Mesenchymal stem cell (in vitro differentiated cells and primary cell): ENCODE data around the gene COQ8A.

Experiments used
- DNase-seq: peaks from one replicate; pipeline ENCODE4 v3.0.0-alpha.2; 2013
- H2AFZ ChIP-seq: one replicate; pipeline ENCODE4 v1.6.1; 2013; ENCODE audit warnings: low read depth, mild to moderate bottlenecking, control low read depth, inconsistent platforms, low read length, moderate library complexity
- H2AK5ac ChIP-seq: 2 replicates; pipeline ENCODE4 v1.6.1; 2013; ENCODE audit warnings: low read length, moderate library complexity, mild to moderate bottlenecking, inconsistent platforms; ENCODE audit not compliant: severe bottlenecking
- H2BK120ac ChIP-seq: one replicate; pipeline ENCODE4 v1.6.1; 2013; ENCODE audit warnings: low read depth, mild to moderate bottlenecking, inconsistent platforms, low read length, moderate library complexity
- H2BK12ac ChIP-seq, 2 experiments: one replicate each; pipeline ENCODE4 v1.6.1; 2013; ENCODE audit warnings: inconsistent platforms in 2 of 2, low read length in 2 of 2, mild to moderate bottlenecking in 2 of 2, moderate library complexity in 2 of 2, control low read depth in 1 of 2
- H2BK15ac ChIP-seq: one replicate; pipeline ENCODE4 v1.6.1; 2013; ENCODE audit warnings: mild to moderate bottlenecking, low read depth, inconsistent platforms; ENCODE audit not compliant: poor library complexity, severe bottlenecking
- H2BK5ac ChIP-seq: 2 replicates; pipeline ENCODE4 v1.6.1; 2013; ENCODE audit warnings: low read depth, mild to moderate bottlenecking, low read length, control low read depth, inconsistent platforms; ENCODE audit not compliant: poor library complexity, severe bottlenecking
- H3K14ac ChIP-seq, 2 experiments: one replicate each; pipeline ENCODE4 v1.6.1; 2013; ENCODE audit warnings: inconsistent platforms in 2 of 2, low read length in 2 of 2, control low read depth in 1 of 2, mild to moderate bottlenecking in 1 of 2, moderate library complexity in 1 of 2
- H3K18ac ChIP-seq, 2 experiments: one replicate each; pipeline ENCODE4 v1.6.1; 2013; ENCODE audit warnings: inconsistent platforms in 2 of 2, low read length in 2 of 2, control low read depth in 1 of 2, low read depth in 1 of 2, mild to moderate bottlenecking in 1 of 2
- H3K23ac ChIP-seq, 2 experiments: one replicate each; pipeline ENCODE4 v1.6.1; 2013; ENCODE audit warnings: inconsistent platforms in 2 of 2, low read length in 2 of 2, mild to moderate bottlenecking in 2 of 2, moderate library complexity in 2 of 2, control low read depth in 1 of 2
- H3K27ac ChIP-seq: 2 replicates; pipeline ENCODE4 v1.5.1; 2013; ENCODE audit warnings: mild to moderate bottlenecking, moderate library complexity, low read length, control low read depth, inconsistent platforms; ENCODE audit not compliant: poor library complexity, severe bottlenecking
- H3K27me3 ChIP-seq, 2 experiments: 2 replicates each; pipeline versions ENCODE4 v1.6.1 to v1.7.0; 2013; ENCODE audit warnings: low read length in 2 of 2, mild to moderate bottlenecking in 2 of 2, moderate library complexity in 2 of 2, control low read depth in 1 of 2, inconsistent platforms in 1 of 2; ENCODE audit not compliant: control insufficient read depth in 1 of 2, insufficient read depth in 1 of 2
- H3K36me3 ChIP-seq, 2 experiments: 2 replicates each; pipeline versions ENCODE4 v1.6.1 to v1.7.0; 2013; ENCODE audit warnings: low read length in 2 of 2, control low read depth in 1 of 2, inconsistent platforms in 1 of 2, low read depth in 1 of 2, mild to moderate bottlenecking in 1 of 2; ENCODE audit not compliant: insufficient read depth in 2 of 2, control insufficient read depth in 1 of 2
- H3K4ac ChIP-seq, 2 experiments: one replicate each; pipeline ENCODE4 v1.6.1; 2013; ENCODE audit warnings: inconsistent platforms in 2 of 2, low read length in 2 of 2, mild to moderate bottlenecking in 2 of 2, moderate library complexity in 2 of 2, control low read depth in 1 of 2, low read depth in 1 of 2
- H3K4me1 ChIP-seq: 2 replicates; pipeline ENCODE4 v1.6.1; 2013; ENCODE audit warnings: low read depth, low read length, control low read depth; ENCODE audit not compliant: control insufficient read depth, insufficient read depth
- H3K4me2 ChIP-seq: 2 replicates; pipeline ENCODE4 v1.6.1; 2013; ENCODE audit warnings: low read length, mild to moderate bottlenecking, inconsistent platforms; ENCODE audit not compliant: poor library complexity, severe bottlenecking
- H3K4me3 ChIP-seq, 2 experiments: 2 replicates each; pipeline versions ENCODE4 v1.5.1 to v1.7.0; 2013; ENCODE audit warnings: low read length in 2 of 2, mild to moderate bottlenecking in 2 of 2, control low read depth in 1 of 2, low read depth in 1 of 2; ENCODE audit not compliant: insufficient read depth in 1 of 2
- H3K79me1 ChIP-seq: replicated peaks from 2 replicates; pipeline ENCODE4 v1.6.1; 2013; ENCODE audit warnings: mild to moderate bottlenecking, control low read depth, low read length, inconsistent platforms; ENCODE audit not compliant: poor library complexity, severe bottlenecking
- H3K9ac ChIP-seq: 2 replicates; pipeline ENCODE4 v1.7.0; 2013; ENCODE audit warnings: mild to moderate bottlenecking, low read length, moderate library complexity
- H3K9me3 ChIP-seq: 2 replicates; pipeline ENCODE4 v1.7.0; 2013; ENCODE audit warnings: mild to moderate bottlenecking, low read length; ENCODE audit not compliant: control insufficient read depth
- H4K8ac ChIP-seq: one replicate; pipeline ENCODE4 v1.6.1; 2013; ENCODE audit warnings: inconsistent platforms, mild to moderate bottlenecking, low read length, moderate library complexity
- H4K91ac ChIP-seq: one replicate; pipeline ENCODE4 v1.6.1; 2013; ENCODE audit warnings: mild to moderate bottlenecking, low read length, inconsistent platforms
- whole genome bisulfite sequencing: methylation state at CpG from one replicate; pipeline ENCODE4 v1.1.7; 2013; ENCODE audit warnings: mixed read lengths; 5-methylcytosine and 5-hydroxymethylcytosine counted together

COQ8A gene

GRCh38 chr1:226971765-226972164 is 31.7 kb downstream of the COQ8A start:
- peaks cover 13% of the 10 kb centered on the region for H3K9me3 ChIP-seq
- H2BK12ac ChIP-seq, result no peak overlapping the region
- H3K4me3 ChIP-seq, result no peak overlapping the region
- no peaks in the 10 kb centered on the region for H3K27me3 ChIP-seq
- H4K91ac ChIP-seq, result no peak overlapping the region
- no peak overlapping the region for H3K4ac ChIP-seq
- WGBS, result 92% methylated on average over 1 of the region's 1 CpG
- H4K8ac ChIP-seq, result no peak overlapping the region
- no peak overlapping the region for H2BK15ac ChIP-seq
- no peak overlapping the region for H3K18ac ChIP-seq
- H3K36me3 ChIP-seq, result peaks cover 0 to 11% of the 10 kb centered on the region in 2 experiments
- no peak overlapping the region for H2BK120ac ChIP-seq
- no peak overlapping the region for H3K9ac ChIP-seq
- H2BK5ac ChIP-seq, result no peak overlapping the region
- peaks cover 15% of the 10 kb centered on the region for H3K4me1 ChIP-seq
- H2AK5ac ChIP-seq, result no peak overlapping the region
- peaks cover 4% of the 10 kb centered on the region for H3K79me1 ChIP-seq
- H3K14ac ChIP-seq, result no peak overlapping the region
- no peak overlapping the region for H3K27ac ChIP-seq
- no peak overlapping the region for H2AFZ ChIP-seq
- no peak overlapping the region for H3K23ac ChIP-seq
- no peak for DNase-seq
- no peak overlapping the region for H3K4me2 ChIP-seq

GRCh38 chr1:226972931-226973330 is 32.8 kb downstream of the COQ8A start:
- Histone ChIP-seq H3K18ac (no peak overlapping the region), H3K4me1 (peaks cover 15% of the 10 kb centered on the region)

GRCh38 chr1:226973371-226973897 is 33.3 kb downstream of the COQ8A start:
- no peak overlapping the region for H2BK12ac ChIP-seq
- no peak overlapping the region for H3K4me3 ChIP-seq
- no peak overlapping the region for H2BK15ac ChIP-seq
- H2AK5ac ChIP-seq, result no peak overlapping the region
- peak overlapping the region; percentile 23 for H4K8ac ChIP-seq
- peaks cover 11% of the 10 kb centered on the region for H3K9me3 ChIP-seq
- H3K4me2 ChIP-seq, result no peak overlapping the region
- no peak overlapping the region for H3K14ac ChIP-seq
- no peak overlapping the region for H2BK120ac ChIP-seq
- H2BK5ac ChIP-seq, result no peak overlapping the region
- 73% methylated on average over 5 of the region's 5 CpGs for WGBS
- no peak overlapping the region for H2AFZ ChIP-seq
- peak overlapping the region; percentile 59 for H3K9ac ChIP-seq
- no peak for DNase-seq
- H3K18ac ChIP-seq, result peak overlapping the region; percentile 6 to 77
- no peaks in the 10 kb centered on the region for H3K27me3 ChIP-seq
- H3K23ac ChIP-seq, result no peak overlapping the region
- H3K27ac ChIP-seq, result no peak overlapping the region
- peaks cover 15% of the 10 kb centered on the region for H3K4me1 ChIP-seq
- no peak overlapping the region for H4K91ac ChIP-seq
- peaks cover 3% of the 10 kb centered on the region for H3K79me1 ChIP-seq
- H3K4ac ChIP-seq, result no peak overlapping the region
- H3K36me3 ChIP-seq, result peaks cover 12 to 18% of the 10 kb centered on the region in 2 experiments

More at GRCh38 chr1:226972931-226973330, 32.8 kb downstream of the COQ8A start:
- Histone ChIP-seq H3K4me3 (no peak overlapping the region), H3K23ac (no peak overlapping the region), H3K9ac (no peak overlapping the region), H3K9me3 (peaks cover 11% of the 10 kb centered on the region), H3K36me3 (peaks cover 7 to 14% of the 10 kb centered on the region in 2 experiments), H3K79me1 (peaks cover 4% of the 10 kb centered on the region), H4K8ac (no peak overlapping the region), H2BK15ac (no peak overlapping the region), H3K14ac (peak overlapping the region in 1 of 2 experiments; percentile 5), H2AFZ (no peak overlapping the region), H2BK120ac (no peak overlapping the region), H2AK5ac (no peak overlapping the region), H2BK12ac (no peak overlapping the region), H3K4me2 (no peak overlapping the region), H3K27me3 (no peaks in the 10 kb centered on the region), H3K4ac (no peak overlapping the region), H3K27ac (no peak overlapping the region), H4K91ac (peak overlapping the region; percentile 62), H2BK5ac (no peak overlapping the region)
- WGBS, result 94% methylated on average over 6 of the region's 6 CpGs
- no peak for DNase-seq

GRCh38 chr1:226973898-226974543 is 33.9 kb downstream of the COQ8A start:
- H2BK5ac ChIP-seq, result no peak overlapping the region
- WGBS, result 64% methylated on average over 10 of the region's 11 CpGs
- H2BK120ac ChIP-seq, result peak overlapping the region; percentile 4
- peak overlapping the region in 1 of 2 experiments; percentile 26 for H3K4me3 ChIP-seq
- H3K4me1 ChIP-seq, result peaks cover 15% of the 10 kb centered on the region
- H4K91ac ChIP-seq, result peak overlapping the region; percentile 35
- peaks cover 16 to 18% of the 10 kb centered on the region in 2 experiments for H3K36me3 ChIP-seq
- peak overlapping the region; percentile 69 to 71 for H3K18ac ChIP-seq
- DNase-seq, result peak; percentile 42
- peak overlapping the region in 1 of 2 experiments; percentile 46 for H3K4ac ChIP-seq
- H2AK5ac ChIP-seq, result peak overlapping the region; percentile 33
- H3K79me1 ChIP-seq, result peaks cover 1% of the 10 kb centered on the region
- no peak overlapping the region for H2AFZ ChIP-seq
- H3K9me3 ChIP-seq, result peaks cover 11% of the 10 kb centered on the region
- no peak overlapping the region for H3K4me2 ChIP-seq
- H4K8ac ChIP-seq, result peak overlapping the region; percentile 74
- no peak overlapping the region for H3K23ac ChIP-seq
- peak overlapping the region; percentile 44 for H2BK15ac ChIP-seq
- no peaks in the 10 kb centered on the region for H3K27me3 ChIP-seq
- H3K27ac ChIP-seq, result peak overlapping the region; percentile 30
- peak overlapping the region in 1 of 2 experiments; percentile 25 for H2BK12ac ChIP-seq
- peak overlapping the region; percentile 59 for H3K9ac ChIP-seq
- H3K14ac ChIP-seq, result no peak overlapping the region
